Measurements from ENCODE around the gene FYB1.

Gene FYB1

GRCh38 chr5:39116344-39117170 lies 102.8 kb downstream of the FYB1 start:
- intact Hi-C loops (cut with DNase I) = no loop called here
- no peak for DNase-seq

- intact Hi-C loops (cut with DNase I) = no loop called here
- no peak for DNase-seq
Observed at GRCh38 chr5:39115644-39116343, 103.6 kb downstream of the FYB1 start.

GRCh38 chr5:39114155-39114554 lies 105.2 kb downstream of the FYB1 start:
- intact Hi-C loops (cut with DNase I) = no loop called here
- no peak for DNase-seq

GRCh38 chr5:39113354-39113953 lies 105.9 kb downstream of the FYB1 start:
- intact Hi-C loops (cut with DNase I) = no loop called here
- no peak for DNase-seq

- intact Hi-C loops (cut with DNase I) = no loop called here
Observed at GRCh38 chr5:39109606-39110005, 109.8 kb downstream of the FYB1 start.

GRCh38 chr5:39108987-39109386 lies 110.4 kb downstream of the FYB1 start:
- DNase-seq = peak in 5 of 42 donors; percentile 4 to 49 (median 20)
- intact Hi-C loops (cut with DNase I) = no loop called here

More at GRCh38 chr5:39109606-39110005, 109.8 kb downstream of the FYB1 start:
- DNase-seq = peak in 7 of 42 donors; percentile 3 to 55 (median 22)

- intact Hi-C loops (cut with DNase I) = no loop called here
- no peak for DNase-seq
Observed at GRCh38 chr5:39107350-39107749, 112.0 kb downstream of the FYB1 start.

GRCh38 chr5:39106322-39106721 lies 113.0 kb downstream of the FYB1 start:
- DNase-seq = no peak

GRCh38 chr5:39104221-39104620 lies 115.1 kb downstream of the FYB1 start:
- no peak for DNase-seq
- intact Hi-C loops (cut with DNase I) = no loop called here

More at GRCh38 chr5:39106322-39106721, 113.0 kb downstream of the FYB1 start:
- intact Hi-C loops (cut with DNase I) = no loop called here

- no peak for DNase-seq
- intact Hi-C loops (cut with DNase I) = no loop called here
Observed at GRCh38 chr5:39102684-39103155, 116.6 kb downstream of the FYB1 start.

- DNase-seq = no peak
- intact Hi-C loops (cut with DNase I) = no loop called here
Observed at GRCh38 chr5:39100851-39101396, 118.4 kb downstream of the FYB1 start.

- no peak for DNase-seq
- intact Hi-C loops (cut with DNase I) = no loop called here
Observed at GRCh38 chr5:39100301-39100850, 119.0 kb downstream of the FYB1 start.

- DNase-seq = no peak
- intact Hi-C loops (cut with DNase I) = no loop called here
Observed at GRCh38 chr5:39099831-39100230, 119.5 kb downstream of the FYB1 start.

GRCh38 chr5:39093352-39093751 lies 126.0 kb downstream of the FYB1 start:
- no peak for DNase-seq
- intact Hi-C loops (cut with DNase I) = no loop called here

- intact Hi-C loops (cut with DNase I) = no loop called here
- DNase-seq = no peak
Observed at GRCh38 chr5:39092581-39093351, 126.6 kb downstream of the FYB1 start.

GRCh38 chr5:39091940-39092580 lies 127.3 kb downstream of the FYB1 start:
- intact Hi-C loops (cut with DNase I) = no loop called here
- no peak for DNase-seq

GRCh38 chr5:39083968-39084367 lies 135.4 kb downstream of the FYB1 start:
- DNase-seq = no peak
- intact Hi-C loops (cut with DNase I) = no loop called here

- intact Hi-C loops (cut with DNase I) = no loop called here
- no peak for DNase-seq
Observed at GRCh38 chr5:39082995-39083394, 136.4 kb downstream of the FYB1 start.
